ENCODE data around the gene PPA2. TPM values are rescaled to one million over a fixed set of nuclear protein-coding genes. Genes with fewer than 3 reads are reported as not detected.
A peak's percentile ranks its signal among the peaks of the same experiment; 100 is the strongest.
"Not testable (repeated sequence)": the region's sequence is repeated elsewhere in the genome, so short reads cannot be mapped to it uniquely, and the experiment has no call there.

PPA2 gene
- total RNA-seq = 67.3 and 99.7 TPM in 2 replicates

GRCh38 chr4:105473324-105474098 is at the start of gene PPA2:
Gene PPA2, minus strand, starts transcription at chr4:105474062. Its CDS starts 12 bp downstream, at chr4:105474050.
- DNase-seq (ENCODE audit: extremely low read depth, low read depth, low spot score) = no peak

GRCh38 chr4:105520819-105521790 is 47.2 kb upstream of the PPA2 start:
- DNase-seq (ENCODE audit: extremely low read depth, low read depth, low spot score) = peak; percentile 27

- no peak for DNase-seq (ENCODE audit: extremely low read depth, low read depth, low spot score)
Measured at GRCh38 chr4:105510245-105510644, 36.4 kb upstream of the PPA2 start.

- no peak for DNase-seq (ENCODE audit: extremely low read depth, low read depth, low spot score)
Measured at GRCh38 chr4:105509714-105510113, 35.9 kb upstream of the PPA2 start.

- no peak for DNase-seq (ENCODE audit: extremely low read depth, low read depth, low spot score)
Measured at GRCh38 chr4:105509291-105509690, 35.4 kb upstream of the PPA2 start.

GRCh38 chr4:105504744-105505143 is 30.9 kb upstream of the PPA2 start:
- DNase-seq (ENCODE audit: extremely low read depth, low read depth, low spot score) = no peak

GRCh38 chr4:105503484-105503883 is 29.6 kb upstream of the PPA2 start:
- no peak for DNase-seq (ENCODE audit: extremely low read depth, low read depth, low spot score)

GRCh38 chr4:105496899-105497298 is 23.0 kb upstream of the PPA2 start:
- DNase-seq (ENCODE audit: extremely low read depth, low read depth, low spot score) = no peak

GRCh38 chr4:105495667-105496066 is 21.8 kb upstream of the PPA2 start:
- DNase-seq (ENCODE audit: extremely low read depth, low read depth, low spot score) = no peak

- no peak for DNase-seq (ENCODE audit: extremely low read depth, low read depth, low spot score)
Measured at GRCh38 chr4:105490523-105490922, 16.7 kb upstream of the PPA2 start.

- no peak for DNase-seq (ENCODE audit: extremely low read depth, low read depth, low spot score)
Measured at GRCh38 chr4:105483840-105484239, 10.0 kb upstream of the PPA2 start.

GRCh38 chr4:105474099-105474518 is 247 bp upstream of the PPA2 start:
- no peak for DNase-seq (ENCODE audit: extremely low read depth, low read depth, low spot score)

GRCh38 chr4:105472871-105473323 is 965 bp downstream of the PPA2 start:
- no peak for DNase-seq (ENCODE audit: extremely low read depth, low read depth, low spot score)

- peak; percentile 70 for DNase-seq (ENCODE audit: extremely low read depth, low read depth, low spot score)
Measured at GRCh38 chr4:105471566-105472176, 2.2 kb downstream of the PPA2 start.

GRCh38 chr4:105470766-105471165 is 3.1 kb downstream of the PPA2 start:
- DNase-seq (ENCODE audit: extremely low read depth, low read depth, low spot score) = no peak

GRCh38 chr4:105469736-105470135 is 4.1 kb downstream of the PPA2 start:
- DNase-seq (ENCODE audit: extremely low read depth, low read depth, low spot score) = no peak

- DNase-seq (ENCODE audit: extremely low read depth, low read depth, low spot score) = no peak
Measured at GRCh38 chr4:105466580-105466979, 7.3 kb downstream of the PPA2 start.

- DNase-seq (ENCODE audit: extremely low read depth, low read depth, low spot score) = not testable (repeated sequence)
Measured at GRCh38 chr4:105464563-105464962, 9.3 kb downstream of the PPA2 start.

- no peak for DNase-seq (ENCODE audit: extremely low read depth, low read depth, low spot score)
Measured at GRCh38 chr4:105462576-105462975, 11.3 kb downstream of the PPA2 start.

- DNase-seq (ENCODE audit: extremely low read depth, low read depth, low spot score) = no peak
Measured at GRCh38 chr4:105461621-105462382, 12.1 kb downstream of the PPA2 start.
